Neuron (in vitro differentiated cells): Measurements from ENCODE around the gene ELK3.

Experiments used
- H2AFZ ChIP-seq: one replicate; pipeline ENCODE4 v1.6.1; 2013; ENCODE audit warnings: low read depth, mild to moderate bottlenecking, inconsistent platforms, low read length, moderate library complexity
- H3K27me3 ChIP-seq: one replicate; pipeline ENCODE4 v1.6.1; 2013; ENCODE audit warnings: low read length; ENCODE audit not compliant: insufficient read depth
- H3K36me3 ChIP-seq: one replicate; pipeline ENCODE4 v1.6.1; 2013; ENCODE audit warnings: low read length; ENCODE audit not compliant: insufficient read depth
- H3K4me1 ChIP-seq: one replicate; pipeline ENCODE4 v1.6.1; 2013; ENCODE audit warnings: low read length; ENCODE audit not compliant: insufficient read depth
- H3K4me3 ChIP-seq: 2 replicates; pipeline ENCODE4 v1.5.1; 2013; ENCODE audit warnings: mild to moderate bottlenecking, low read length, moderate library complexity
- H3K9me3 ChIP-seq: one replicate; pipeline ENCODE4 v1.6.1; 2013; ENCODE audit warnings: low read length

The ELK3 gene

GRCh38 chr12:96249196-96250118 lies 55.3 kb downstream of the ELK3 start:
- Histone ChIP-seq H2AFZ (no peak overlapping the region), H3K4me3 (no peak overlapping the region), H3K4me1 (no peaks in the 10 kb centered on the region), H3K9me3 (peaks cover 2% of the 10 kb centered on the region), H3K27me3 (no peaks in the 10 kb centered on the region), H3K36me3 (no peaks in the 10 kb centered on the region)

DNA sequence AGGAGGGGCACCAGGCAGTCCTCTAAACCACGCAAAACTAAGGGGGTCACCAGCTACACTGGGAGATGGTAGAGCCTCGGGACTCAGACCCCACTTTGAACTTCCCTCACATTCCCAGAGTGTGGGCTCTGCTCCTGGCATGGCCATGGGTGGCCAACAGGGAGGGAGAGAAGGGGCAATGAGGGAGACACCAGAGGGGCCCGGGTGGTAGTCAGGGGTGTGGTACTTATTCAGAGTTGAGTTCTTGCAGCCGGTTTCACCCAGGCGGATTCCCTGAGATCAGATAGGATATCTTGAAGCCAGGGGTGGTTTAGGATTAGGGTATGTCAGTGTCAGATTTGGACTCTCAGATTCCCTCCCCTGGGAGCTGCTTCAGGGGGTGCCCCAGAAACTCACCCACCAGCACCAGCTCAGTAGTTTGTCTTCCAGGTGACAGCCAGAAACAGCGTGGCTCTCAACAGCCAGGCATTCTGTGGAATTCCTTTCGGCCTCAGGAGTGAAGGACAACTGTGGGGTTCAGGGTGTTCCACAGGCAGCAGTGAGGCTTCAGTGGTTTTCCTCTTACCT lies 56.0 kb downstream of the ELK3 start:
- Histone ChIP-seq H3K27me3 (no peaks in the 10 kb centered on the region), H3K4me1 (no peaks in the 10 kb centered on the region), H3K4me3 (no peak overlapping the region), H3K36me3 (no peaks in the 10 kb centered on the region), H2AFZ (no peak overlapping the region), H3K9me3 (peaks cover 2% of the 10 kb centered on the region)

GRCh38 chr12:96255077-96255476 lies 60.9 kb downstream of the ELK3 start:
- peaks cover 2% of the 10 kb centered on the region for H3K9me3 ChIP-seq
- H3K4me1 ChIP-seq = no peaks in the 10 kb centered on the region
- H3K4me3 ChIP-seq = no peak overlapping the region
- no peak overlapping the region for H2AFZ ChIP-seq
- H3K36me3 ChIP-seq = no peaks in the 10 kb centered on the region
- no peaks in the 10 kb centered on the region for H3K27me3 ChIP-seq

- H3K36me3 ChIP-seq = no peaks in the 10 kb centered on the region
These were observed 62.6 kb downstream of the ELK3 start for GRCh38 chr12:96256672-96257361.

DNA sequence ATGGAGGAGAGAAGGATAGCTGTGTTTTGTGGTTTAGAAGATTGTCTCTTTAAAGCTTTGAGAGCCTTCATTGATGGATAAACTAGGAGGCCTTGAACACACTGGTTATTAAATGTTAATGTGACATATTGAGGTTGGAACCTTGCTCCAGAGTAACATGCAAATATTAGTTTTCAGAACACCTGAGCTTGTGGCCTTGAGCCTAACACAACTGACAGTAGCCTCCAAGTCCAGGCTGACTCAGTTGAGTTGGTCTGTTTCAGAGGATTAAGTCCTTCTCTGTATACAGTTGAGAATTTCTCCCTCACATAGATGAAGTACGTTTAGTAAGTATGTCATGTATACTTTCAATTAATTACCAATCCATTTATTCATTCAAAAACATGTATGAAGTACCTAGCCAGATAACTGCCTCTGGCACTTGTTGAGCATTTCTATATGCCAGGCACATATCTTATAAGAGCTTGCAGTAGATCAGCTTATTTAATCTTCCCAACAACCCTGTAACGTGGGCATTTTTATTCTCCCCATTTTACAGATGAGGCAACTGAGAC lies 63.5 kb downstream of the ELK3 start:
- H3K4me3 ChIP-seq = no peak overlapping the region
- H3K36me3 ChIP-seq = no peaks in the 10 kb centered on the region
- no peaks in the 10 kb centered on the region for H3K9me3 ChIP-seq
- no peaks in the 10 kb centered on the region for H3K27me3 ChIP-seq
- no peak overlapping the region for H2AFZ ChIP-seq
- H3K4me1 ChIP-seq = no peaks in the 10 kb centered on the region

More at GRCh38 chr12:96256672-96257361, 62.6 kb downstream of the ELK3 start:
- Histone ChIP-seq H3K9me3 (no peaks in the 10 kb centered on the region), H3K27me3 (no peaks in the 10 kb centered on the region), H2AFZ (no peak overlapping the region), H3K4me1 (no peaks in the 10 kb centered on the region), H3K4me3 (no peak overlapping the region)

- H3K4me3 ChIP-seq = no peak overlapping the region
- H3K36me3 ChIP-seq = no peaks in the 10 kb centered on the region
- no peak overlapping the region for H2AFZ ChIP-seq
- no peaks in the 10 kb centered on the region for H3K4me1 ChIP-seq
- H3K9me3 ChIP-seq = no peaks in the 10 kb centered on the region
- no peaks in the 10 kb centered on the region for H3K27me3 ChIP-seq
These were observed 64.2 kb downstream of the ELK3 start for GRCh38 chr12:96258104-96258961.

GRCh38 chr12:96260231-96260630 lies 66.1 kb downstream of the ELK3 start:
- Histone ChIP-seq H3K9me3 (no peaks in the 10 kb centered on the region), H3K4me1 (no peaks in the 10 kb centered on the region), H2AFZ (no peak overlapping the region), H3K27me3 (no peaks in the 10 kb centered on the region), H3K4me3 (no peak overlapping the region), H3K36me3 (no peaks in the 10 kb centered on the region)

GRCh38 chr12:96260644-96261043 lies 66.5 kb downstream of the ELK3 start:
- H3K27me3 ChIP-seq = no peaks in the 10 kb centered on the region
- H3K36me3 ChIP-seq = no peaks in the 10 kb centered on the region
- H3K9me3 ChIP-seq = no peaks in the 10 kb centered on the region
- no peak overlapping the region for H3K4me3 ChIP-seq
- H2AFZ ChIP-seq = no peak overlapping the region
- H3K4me1 ChIP-seq = no peaks in the 10 kb centered on the region

DNA sequence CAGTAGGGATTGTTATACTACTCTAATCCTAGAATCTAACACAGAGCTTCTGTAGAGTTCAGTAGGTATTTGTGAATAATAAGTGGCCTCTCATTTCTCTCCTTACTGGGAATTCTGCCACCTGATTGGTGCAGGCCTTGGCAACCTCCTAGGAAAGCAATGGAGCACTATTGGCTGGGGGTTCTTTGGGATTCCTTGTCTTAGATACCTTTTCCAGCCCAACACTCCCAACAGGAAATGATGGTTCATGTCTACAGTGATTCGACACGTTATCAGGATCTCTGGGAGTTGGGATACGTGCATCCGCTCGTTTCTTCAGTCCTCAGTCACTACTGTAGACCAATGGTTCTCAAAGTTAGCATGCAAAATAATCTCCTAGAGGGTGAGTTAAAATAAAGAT lies 67.4 kb downstream of the ELK3 start:
- Histone ChIP-seq H2AFZ (no peak overlapping the region), H3K9me3 (no peaks in the 10 kb centered on the region), H3K4me3 (no peak overlapping the region), H3K27me3 (no peaks in the 10 kb centered on the region), H3K4me1 (no peaks in the 10 kb centered on the region), H3K36me3 (no peaks in the 10 kb centered on the region)

DNA sequence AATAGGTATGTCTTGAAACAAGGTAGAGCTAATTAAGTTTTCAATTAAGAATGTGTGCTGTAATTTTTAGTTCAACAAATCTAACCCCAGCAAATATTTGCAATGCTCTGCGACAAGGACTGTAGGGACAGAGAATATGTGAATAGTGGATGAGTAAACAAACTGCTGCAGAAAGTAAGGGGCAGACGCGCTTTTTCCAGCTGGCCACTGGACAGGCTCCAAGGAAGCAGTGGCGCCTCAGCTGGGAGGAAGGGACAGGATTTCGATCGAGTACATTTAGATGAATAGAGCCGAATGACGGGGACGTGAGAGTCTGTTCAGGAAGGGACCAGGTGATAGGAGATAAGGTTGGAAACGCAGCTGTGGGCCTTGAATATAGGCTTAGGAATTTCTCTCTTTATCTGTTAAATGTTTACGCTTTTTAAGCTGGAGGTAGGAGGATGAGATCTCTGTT lies 69.3 kb downstream of the ELK3 start:
- Histone ChIP-seq H3K4me1 (no peaks in the 10 kb centered on the region), H3K27me3 (no peaks in the 10 kb centered on the region), H3K36me3 (peaks cover 4% of the 10 kb centered on the region), H3K9me3 (no peaks in the 10 kb centered on the region), H2AFZ (no peak overlapping the region), H3K4me3 (no peak overlapping the region)

GRCh38 chr12:96265400-96265799 lies 71.2 kb downstream of the ELK3 start:
- H2AFZ ChIP-seq = no peak overlapping the region
- no peak overlapping the region for H3K4me3 ChIP-seq
- H3K27me3 ChIP-seq = no peaks in the 10 kb centered on the region
- peaks cover 4% of the 10 kb centered on the region for H3K36me3 ChIP-seq
- no peaks in the 10 kb centered on the region for H3K9me3 ChIP-seq
- no peaks in the 10 kb centered on the region for H3K4me1 ChIP-seq

DNA sequence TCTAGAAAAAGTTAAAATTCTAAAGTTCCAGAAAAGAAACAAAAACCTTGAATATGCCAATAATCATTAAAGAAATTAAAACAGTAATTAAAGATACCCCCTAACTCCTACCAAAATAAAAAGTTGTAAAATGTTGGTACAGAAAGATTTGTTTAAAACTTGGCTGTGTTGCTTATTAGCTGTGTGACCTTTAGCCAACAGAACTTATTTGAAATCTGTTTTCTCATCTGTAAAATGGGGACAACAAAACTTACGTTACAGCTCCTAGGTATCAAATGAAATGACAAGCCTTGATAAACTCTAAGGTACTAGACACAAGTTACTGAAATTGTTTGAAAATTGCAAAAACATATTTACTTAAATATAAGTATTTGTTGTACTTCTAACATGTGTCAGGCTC lies 71.7 kb downstream of the ELK3 start:
- Histone ChIP-seq H2AFZ (no peak overlapping the region), H3K27me3 (no peaks in the 10 kb centered on the region), H3K4me3 (no peak overlapping the region), H3K9me3 (no peaks in the 10 kb centered on the region), H3K36me3 (peaks cover 5% of the 10 kb centered on the region), H3K4me1 (no peaks in the 10 kb centered on the region)
